ENCODE measurements around the gene PTPRF. TPM values are rescaled to one million over a fixed set of nuclear protein-coding genes. Genes with fewer than 3 reads are reported as not detected.

The PTPRF gene
- total RNA-seq, 1 donor from 2014 or later = 520 TPM

DNA sequence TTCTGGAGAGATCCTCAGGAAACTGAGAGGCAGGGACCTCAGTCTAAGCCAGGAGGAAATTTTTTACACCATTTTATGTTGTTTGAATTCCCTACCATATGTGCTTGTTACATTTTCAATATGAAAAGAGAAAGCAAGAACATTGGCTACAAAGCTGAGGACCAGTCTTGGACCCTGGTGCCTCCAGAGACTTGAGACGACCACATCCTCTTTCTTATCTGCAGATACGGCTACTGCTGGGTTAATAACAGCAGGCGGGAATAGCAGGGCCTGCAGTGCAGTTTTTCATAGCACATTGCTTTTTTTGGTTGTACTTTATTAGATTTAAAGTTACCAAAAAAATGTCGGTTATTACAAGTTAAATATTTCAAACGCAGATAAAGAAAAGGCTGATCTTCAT, 123.2 kb downstream of the PTPRF start:
- DNase-seq (ENCODE audit: low spot score, unreplicated experiment) = no peak
- Mint-ChIP-seq H3K9me3 (ENCODE audit: low read depth) (no peaks in the 10 kb centered on the region), H3K27ac (no peak overlapping the region), H3K36me3 (ENCODE audit: insufficient read depth) (peaks cover 19% of the 10 kb centered on the region), H3K4me3 (ENCODE audit: low read depth) (no peak overlapping the region), H3K4me1 (ENCODE audit: low read depth) (peaks cover 22% of the 10 kb centered on the region), H3K27me3 (no peaks in the 10 kb centered on the region)
- TF ChIP-seq, protein P1, sequence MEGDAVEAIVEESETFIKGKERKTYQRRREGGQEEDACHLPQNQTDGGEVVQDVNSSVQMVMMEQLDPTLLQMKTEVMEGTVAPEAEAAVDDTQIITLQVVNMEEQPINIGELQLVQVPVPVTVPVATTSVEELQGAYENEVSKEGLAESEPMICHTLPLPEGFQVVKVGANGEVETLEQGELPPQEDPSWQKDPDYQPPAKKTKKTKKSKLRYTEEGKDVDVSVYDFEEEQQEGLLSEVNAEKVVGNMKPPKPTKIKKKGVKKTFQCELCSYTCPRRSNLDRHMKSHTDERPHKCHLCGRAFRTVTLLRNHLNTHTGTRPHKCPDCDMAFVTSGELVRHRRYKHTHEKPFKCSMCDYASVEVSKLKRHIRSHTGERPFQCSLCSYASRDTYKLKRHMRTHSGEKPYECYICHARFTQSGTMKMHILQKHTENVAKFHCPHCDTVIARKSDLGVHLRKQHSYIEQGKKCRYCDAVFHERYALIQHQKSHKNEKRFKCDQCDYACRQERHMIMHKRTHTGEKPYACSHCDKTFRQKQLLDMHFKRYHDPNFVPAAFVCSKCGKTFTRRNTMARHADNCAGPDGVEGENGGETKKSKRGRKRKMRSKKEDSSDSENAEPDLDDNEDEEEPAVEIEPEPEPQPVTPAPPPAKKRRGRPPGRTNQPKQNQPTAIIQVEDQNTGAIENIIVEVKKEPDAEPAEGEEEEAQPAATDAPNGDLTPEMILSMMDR (IDR thresholded peaks at IDR 0.05; ENCODE audit: unreplicated experiment) = no peak

DNA sequence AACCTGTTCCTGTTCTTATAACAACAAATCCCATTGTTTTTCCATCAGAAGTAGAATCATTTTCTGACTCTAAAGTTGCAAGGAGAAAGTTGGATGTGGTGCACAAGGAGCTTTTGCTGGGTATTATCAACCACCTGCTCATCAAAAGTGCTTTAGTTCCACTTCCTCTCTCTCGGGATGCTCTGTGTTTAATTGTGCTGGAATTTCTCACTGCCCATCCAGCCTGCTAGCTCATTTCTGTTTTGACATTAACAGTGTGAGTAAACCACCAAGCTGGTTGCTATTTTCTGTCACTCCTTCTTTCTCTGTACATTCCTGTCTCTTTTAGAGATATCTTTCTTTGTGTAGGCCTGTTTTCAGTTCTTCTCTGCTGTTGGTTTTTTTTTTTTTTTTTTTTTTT, 125.3 kb downstream of the PTPRF start:
- Mint-ChIP-seq H3K9me3 (ENCODE audit: low read depth) (no peaks in the 10 kb centered on the region), H3K27ac (no peak overlapping the region), H3K4me1 (ENCODE audit: low read depth) (peaks cover 15% of the 10 kb centered on the region), H3K4me3 (ENCODE audit: low read depth) (no peak overlapping the region), H3K27me3 (no peaks in the 10 kb centered on the region), H3K36me3 (ENCODE audit: insufficient read depth) (peaks cover 30% of the 10 kb centered on the region)
- DNase-seq (ENCODE audit: low spot score, unreplicated experiment) = no peak
- TF ChIP-seq, protein P1 (IDR thresholded peaks at IDR 0.05; ENCODE audit: unreplicated experiment) = no peak

DNA sequence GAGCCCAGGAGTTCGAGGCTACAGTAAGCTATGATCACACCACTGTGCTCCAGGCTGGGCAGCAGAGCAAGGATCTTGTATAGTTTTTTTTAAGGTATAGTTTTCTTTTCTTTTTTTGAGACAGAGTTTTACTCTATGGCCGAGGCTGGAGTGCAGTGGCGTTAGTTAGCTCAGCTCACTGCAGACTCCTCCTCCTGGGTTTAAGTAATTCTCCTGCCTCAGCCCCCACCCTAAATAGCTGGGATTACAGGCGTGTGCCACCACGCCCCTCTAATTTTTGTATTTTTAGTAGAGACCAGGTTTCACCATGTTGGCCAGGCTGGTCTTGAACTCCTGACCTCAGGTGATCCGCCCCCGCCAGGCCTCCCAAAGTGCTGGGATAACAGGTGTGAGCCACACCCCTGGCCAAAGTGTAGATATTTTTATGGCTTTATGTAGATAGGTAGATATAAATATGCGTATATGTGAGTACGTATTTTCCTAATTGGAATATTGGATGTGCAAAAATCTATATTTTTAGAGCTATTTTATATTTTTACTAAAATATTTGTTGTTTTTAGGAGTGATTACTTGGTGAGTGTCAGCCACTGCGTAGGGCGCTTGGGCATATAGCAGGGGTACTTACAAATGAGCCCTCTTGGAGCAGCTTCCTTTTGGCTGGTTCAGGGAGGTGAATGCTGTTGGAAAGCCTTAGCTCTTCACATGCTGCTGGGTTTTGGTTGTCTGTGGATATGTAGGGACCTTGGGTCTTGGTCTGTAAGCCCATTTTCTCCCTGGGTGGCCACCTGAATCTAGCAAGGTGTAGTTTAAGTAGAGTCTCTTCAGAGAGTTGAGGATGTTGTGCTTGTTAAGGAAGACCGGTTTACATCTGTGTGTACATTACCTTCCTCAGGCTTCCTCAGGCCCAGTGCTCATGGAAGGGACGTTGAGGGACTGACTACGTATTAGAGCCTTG, 128.8 kb downstream of the PTPRF start:
- TF ChIP-seq, protein P1 (IDR thresholded peaks at IDR 0.05; ENCODE audit: unreplicated experiment) = no peak
- peaks cover 32% of the 10 kb centered on the region for H3K36me3 Mint-ChIP-seq (ENCODE audit: insufficient read depth)
- no peaks in the 10 kb centered on the region for H3K27me3 Mint-ChIP-seq
- no peaks in the 10 kb centered on the region for H3K4me1 Mint-ChIP-seq (ENCODE audit: low read depth)
- H3K27ac Mint-ChIP-seq = no peak overlapping the region
- H3K9me3 Mint-ChIP-seq (ENCODE audit: low read depth) = no peaks in the 10 kb centered on the region
- DNase-seq (ENCODE audit: low spot score, unreplicated experiment) = no peak
- H3K4me3 Mint-ChIP-seq (ENCODE audit: low read depth) = no peak overlapping the region

DNA sequence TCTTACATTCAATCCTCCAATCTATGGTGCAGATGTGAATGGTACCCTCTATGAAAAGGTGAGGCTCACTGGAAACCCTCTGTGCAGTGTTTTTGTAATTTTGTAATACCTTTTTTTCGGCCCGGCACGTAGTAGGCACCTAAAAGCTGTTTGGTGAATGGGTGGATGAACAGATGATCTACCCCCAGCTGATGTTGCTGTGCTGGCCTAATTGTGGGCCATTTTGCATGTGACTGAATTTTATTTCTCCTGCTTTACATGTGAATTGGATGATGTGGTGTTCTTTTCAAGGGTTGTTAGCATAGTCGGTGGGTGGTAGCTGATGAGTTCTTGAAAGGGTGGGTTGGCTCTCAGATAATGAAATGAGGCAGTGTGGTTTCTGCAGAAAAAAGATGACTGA, 129.7 kb downstream of the PTPRF start:
- no peak for DNase-seq (ENCODE audit: low spot score, unreplicated experiment)
- Mint-ChIP-seq H3K27me3 (no peaks in the 10 kb centered on the region), H3K4me3 (ENCODE audit: low read depth) (no peak overlapping the region), H3K36me3 (ENCODE audit: insufficient read depth) (peaks cover 33% of the 10 kb centered on the region), H3K27ac (no peak overlapping the region), H3K4me1 (ENCODE audit: low read depth) (no peaks in the 10 kb centered on the region), H3K9me3 (ENCODE audit: low read depth) (no peaks in the 10 kb centered on the region)
- TF ChIP-seq, protein P1 (IDR thresholded peaks at IDR 0.05; ENCODE audit: unreplicated experiment) = no peak

DNA sequence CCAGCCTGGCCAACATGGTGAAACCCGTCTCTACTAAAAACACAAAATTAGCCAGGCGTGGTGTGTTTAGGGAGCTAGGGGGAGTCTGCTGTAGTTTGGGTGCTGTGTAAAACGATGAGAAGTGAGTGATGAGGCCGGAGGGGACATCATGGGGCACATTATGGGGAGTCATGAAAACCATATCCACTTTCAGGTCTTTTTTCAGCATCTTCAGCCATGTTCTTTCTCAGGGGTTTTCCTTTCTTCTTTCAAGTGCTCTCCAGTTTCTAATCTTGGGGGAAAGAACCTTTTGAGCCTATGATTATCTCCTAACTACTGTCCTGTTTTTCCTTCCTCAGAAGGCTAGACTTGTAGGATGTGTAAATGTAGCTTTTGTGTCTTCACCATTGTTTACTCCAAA, 133.7 kb downstream of the PTPRF start:
- TF ChIP-seq, protein P1 (IDR thresholded peaks at IDR 0.05; ENCODE audit: unreplicated experiment) = no peak
- no peaks in the 10 kb centered on the region for H3K4me1 Mint-ChIP-seq (ENCODE audit: low read depth)
- no peak for DNase-seq (ENCODE audit: low spot score, unreplicated experiment)
- no peaks in the 10 kb centered on the region for H3K27me3 Mint-ChIP-seq
- no peak overlapping the region for H3K27ac Mint-ChIP-seq
- peaks cover 50% of the 10 kb centered on the region for H3K36me3 Mint-ChIP-seq (ENCODE audit: insufficient read depth)
- no peak overlapping the region for H3K4me3 Mint-ChIP-seq (ENCODE audit: low read depth)
- no peaks in the 10 kb centered on the region for H3K9me3 Mint-ChIP-seq (ENCODE audit: low read depth)
